Measurements from ENCODE around the gene RBM4. TPM values are rescaled to one million over a fixed set of nuclear protein-coding genes. Genes with fewer than 3 reads are reported as not detected.

The RBM4 gene
- total and polyA plus RNA-seq, 2 of the 13 experiments (the other 11 are each of a cell fraction or from before 2014, with no cell fraction given) = 126 to 136 TPM

DNA sequence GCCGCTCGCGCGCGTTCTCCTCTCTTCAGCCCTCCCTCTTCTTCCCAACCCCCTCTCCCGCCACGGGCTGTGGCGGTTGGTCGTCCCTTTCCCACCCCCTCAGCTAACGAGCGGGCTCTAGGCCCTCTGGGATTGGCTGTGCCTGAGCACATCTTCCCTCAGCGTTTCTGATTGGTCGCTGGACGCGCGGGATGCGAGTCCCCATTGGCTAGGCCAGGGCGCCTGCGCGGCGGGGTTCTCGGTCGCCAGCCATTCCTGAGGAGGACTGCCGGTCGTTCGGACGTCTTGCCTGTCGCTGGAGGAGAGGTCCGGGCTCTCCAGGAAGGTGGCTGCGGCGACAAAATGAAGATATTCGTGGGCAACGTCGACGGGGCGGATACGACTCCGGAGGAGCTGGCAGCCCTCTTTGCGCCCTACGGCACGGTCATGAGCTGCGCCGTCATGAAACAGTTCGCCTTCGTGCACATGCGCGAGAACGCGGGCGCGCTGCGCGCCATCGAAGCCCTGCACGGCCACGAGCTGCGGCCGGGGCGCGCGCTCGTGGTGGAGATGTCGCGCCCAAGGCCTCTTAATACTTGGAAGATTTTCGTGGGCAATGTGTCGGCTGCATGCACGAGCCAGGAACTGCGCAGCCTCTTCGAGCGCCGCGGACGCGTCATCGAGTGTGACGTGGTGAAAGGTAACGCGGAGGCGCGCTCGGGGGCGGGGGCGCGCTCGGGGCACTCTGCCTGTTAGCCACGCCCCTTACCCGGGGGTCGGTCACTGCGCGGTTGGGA, 21.9 kb upstream of the RBM4 start, which contains the start of gene RBM14 (continued):
- TF ChIP-seq, protein P1, sequence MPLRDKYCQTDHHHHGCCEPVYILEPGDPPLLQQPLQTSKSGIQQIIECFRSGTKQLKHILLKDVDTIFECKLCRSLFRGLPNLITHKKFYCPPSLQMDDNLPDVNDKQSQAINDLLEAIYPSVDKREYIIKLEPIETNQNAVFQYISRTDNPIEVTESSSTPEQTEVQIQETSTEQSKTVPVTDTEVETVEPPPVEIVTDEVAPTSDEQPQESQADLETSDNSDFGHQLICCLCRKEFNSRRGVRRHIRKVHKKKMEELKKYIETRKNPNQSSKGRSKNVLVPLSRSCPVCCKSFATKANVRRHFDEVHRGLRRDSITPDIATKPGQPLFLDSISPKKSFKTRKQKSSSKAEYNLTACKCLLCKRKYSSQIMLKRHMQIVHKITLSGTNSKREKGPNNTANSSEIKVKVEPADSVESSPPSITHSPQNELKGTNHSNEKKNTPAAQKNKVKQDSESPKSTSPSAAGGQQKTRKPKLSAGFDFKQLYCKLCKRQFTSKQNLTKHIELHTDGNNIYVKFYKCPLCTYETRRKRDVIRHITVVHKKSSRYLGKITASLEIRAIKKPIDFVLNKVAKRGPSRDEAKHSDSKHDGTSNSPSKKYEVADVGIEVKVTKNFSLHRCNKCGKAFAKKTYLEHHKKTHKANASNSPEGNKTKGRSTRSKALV (CRISPR knock-in tag; IDR thresholded peaks at IDR 0.05) = peak; percentile 56; the same call in 1 of the 2 replicates
- TF ChIP-seq KLF6 (CRISPR knock-in tag; IDR thresholded peaks at IDR 0.05) = peak; percentile 80; the same call in 1 of the 2 replicates
- 0 out of 2 replicates have a peak, but pooled peaks have one; percentile 82 for TF ChIP-seq ZNF232 (CRISPR knock-in tag; IDR thresholded peaks at IDR 0.05; ENCODE audit: borderline replicate concordance)
- TF ChIP-seq DMAP1 (CRISPR knock-in tag; IDR thresholded peaks at IDR 0.05) = peak; percentile 93
- TF ChIP-seq, protein P2, sequence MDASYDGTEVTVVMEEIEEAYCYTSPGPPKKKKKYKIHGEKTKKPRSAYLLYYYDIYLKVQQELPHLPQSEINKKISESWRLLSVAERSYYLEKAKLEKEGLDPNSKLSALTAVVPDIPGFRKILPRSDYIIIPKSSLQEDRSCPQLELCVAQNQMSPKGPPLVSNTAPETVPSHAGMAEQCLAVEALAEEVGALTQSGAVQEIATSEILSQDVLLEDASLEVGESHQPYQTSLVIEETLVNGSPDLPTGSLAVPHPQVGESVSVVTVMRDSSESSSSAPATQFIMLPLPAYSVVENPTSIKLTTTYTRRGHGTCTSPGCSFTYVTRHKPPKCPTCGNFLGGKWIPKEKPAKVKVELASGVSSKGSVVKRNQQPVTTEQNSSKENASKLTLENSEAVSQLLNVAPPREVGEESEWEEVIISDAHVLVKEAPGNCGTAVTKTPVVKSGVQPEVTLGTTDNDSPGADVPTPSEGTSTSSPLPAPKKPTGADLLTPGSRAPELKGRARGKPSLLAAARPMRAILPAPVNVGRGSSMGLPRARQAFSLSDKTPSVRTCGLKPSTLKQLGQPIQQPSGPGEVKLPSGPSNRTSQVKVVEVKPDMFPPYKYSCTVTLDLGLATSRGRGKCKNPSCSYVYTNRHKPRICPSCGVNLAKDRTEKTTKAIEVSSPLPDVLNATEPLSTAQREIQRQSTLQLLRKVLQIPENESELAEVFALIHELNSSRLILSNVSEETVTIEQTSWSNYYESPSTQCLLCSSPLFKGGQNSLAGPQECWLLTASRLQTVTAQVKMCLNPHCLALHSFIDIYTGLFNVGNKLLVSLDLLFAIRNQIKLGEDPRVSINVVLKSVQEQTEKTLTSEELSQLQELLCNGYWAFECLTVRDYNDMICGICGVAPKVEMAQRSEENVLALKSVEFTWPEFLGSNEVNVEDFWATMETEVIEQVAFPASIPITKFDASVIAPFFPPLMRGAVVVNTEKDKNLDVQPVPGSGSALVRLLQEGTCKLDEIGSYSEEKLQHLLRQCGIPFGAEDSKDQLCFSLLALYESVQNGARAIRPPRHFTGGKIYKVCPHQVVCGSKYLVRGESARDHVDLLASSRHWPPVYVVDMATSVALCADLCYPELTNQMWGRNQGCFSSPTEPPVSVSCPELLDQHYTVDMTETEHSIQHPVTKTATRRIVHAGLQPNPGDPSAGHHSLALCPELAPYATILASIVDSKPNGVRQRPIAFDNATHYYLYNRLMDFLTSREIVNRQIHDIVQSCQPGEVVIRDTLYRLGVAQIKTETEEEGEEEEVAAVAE (CRISPR knock-in tag; IDR thresholded peaks at IDR 0.05; ENCODE audit: borderline replicate concordance) = peak; percentile 94; the same call in 1 of the 2 replicates
- TF ChIP-seq ZNF230 (CRISPR knock-in tag; IDR thresholded peaks at IDR 0.05) = no peak; the same call in 1 of the 2 replicates
- TF ChIP-seq FOXK1 (CRISPR knock-in tag; IDR thresholded peaks at IDR 0.05; ENCODE audit: borderline replicate concordance, low read depth) = peak; percentile 61; the same call in 1 of the 2 replicates
- TF ChIP-seq NFYB (CRISPR knock-in tag; IDR thresholded peaks at IDR 0.05) = peak; percentile 95
- TF ChIP-seq SRSF1 (optimal IDR thresholded peaks at IDR 0.05; ENCODE audit: low read depth, low read length) = peak; percentile 99
- TF ChIP-seq, protein P3, sequence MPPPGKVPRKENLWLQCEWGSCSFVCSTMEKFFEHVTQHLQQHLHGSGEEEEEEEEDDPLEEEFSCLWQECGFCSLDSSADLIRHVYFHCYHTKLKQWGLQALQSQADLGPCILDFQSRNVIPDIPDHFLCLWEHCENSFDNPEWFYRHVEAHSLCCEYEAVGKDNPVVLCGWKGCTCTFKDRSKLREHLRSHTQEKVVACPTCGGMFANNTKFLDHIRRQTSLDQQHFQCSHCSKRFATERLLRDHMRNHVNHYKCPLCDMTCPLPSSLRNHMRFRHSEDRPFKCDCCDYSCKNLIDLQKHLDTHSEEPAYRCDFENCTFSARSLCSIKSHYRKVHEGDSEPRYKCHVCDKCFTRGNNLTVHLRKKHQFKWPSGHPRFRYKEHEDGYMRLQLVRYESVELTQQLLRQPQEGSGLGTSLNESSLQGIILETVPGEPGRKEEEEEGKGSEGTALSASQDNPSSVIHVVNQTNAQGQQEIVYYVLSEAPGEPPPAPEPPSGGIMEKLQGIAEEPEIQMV (CRISPR knock-in tag; IDR thresholded peaks at IDR 0.05; ENCODE audit: low read depth) = 0 out of 2 replicates have a peak, but pooled peaks have one; percentile 67
- peak; percentile 41; the same call in 1 of the 2 replicates for TF ChIP-seq POGZ (CRISPR knock-in tag; IDR thresholded peaks at IDR 0.05)
- peak; percentile 8; the same call in 1 of the 2 replicates for TF ChIP-seq ZNF563 (CRISPR knock-in tag; IDR thresholded peaks at IDR 0.05)
- peak; percentile 72; the same call in 1 of the 2 replicates for TF ChIP-seq ZNF570 (CRISPR knock-in tag; IDR thresholded peaks at IDR 0.05; ENCODE audit: borderline replicate concordance)
- TF ChIP-seq NFKBIZ (CRISPR knock-in tag; IDR thresholded peaks at IDR 0.05) = 0 out of 2 replicates have a peak, but pooled peaks have one; percentile 9
- TF ChIP-seq, protein P4, sequence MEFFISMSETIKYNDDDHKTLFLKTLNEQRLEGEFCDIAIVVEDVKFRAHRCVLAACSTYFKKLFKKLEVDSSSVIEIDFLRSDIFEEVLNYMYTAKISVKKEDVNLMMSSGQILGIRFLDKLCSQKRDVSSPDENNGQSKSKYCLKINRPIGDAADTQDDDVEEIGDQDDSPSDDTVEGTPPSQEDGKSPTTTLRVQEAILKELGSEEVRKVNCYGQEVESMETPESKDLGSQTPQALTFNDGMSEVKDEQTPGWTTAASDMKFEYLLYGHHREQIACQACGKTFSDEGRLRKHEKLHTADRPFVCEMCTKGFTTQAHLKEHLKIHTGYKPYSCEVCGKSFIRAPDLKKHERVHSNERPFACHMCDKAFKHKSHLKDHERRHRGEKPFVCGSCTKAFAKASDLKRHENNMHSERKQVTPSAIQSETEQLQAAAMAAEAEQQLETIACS (CRISPR knock-in tag; IDR thresholded peaks at IDR 0.05) = peak; percentile 97
- TF ChIP-seq ZNF766 (CRISPR knock-in tag; IDR thresholded peaks at IDR 0.05; ENCODE audit: borderline replicate concordance) = peak; percentile 71; the same call in 1 of the 2 replicates
- TF ChIP-seq, protein P5, sequence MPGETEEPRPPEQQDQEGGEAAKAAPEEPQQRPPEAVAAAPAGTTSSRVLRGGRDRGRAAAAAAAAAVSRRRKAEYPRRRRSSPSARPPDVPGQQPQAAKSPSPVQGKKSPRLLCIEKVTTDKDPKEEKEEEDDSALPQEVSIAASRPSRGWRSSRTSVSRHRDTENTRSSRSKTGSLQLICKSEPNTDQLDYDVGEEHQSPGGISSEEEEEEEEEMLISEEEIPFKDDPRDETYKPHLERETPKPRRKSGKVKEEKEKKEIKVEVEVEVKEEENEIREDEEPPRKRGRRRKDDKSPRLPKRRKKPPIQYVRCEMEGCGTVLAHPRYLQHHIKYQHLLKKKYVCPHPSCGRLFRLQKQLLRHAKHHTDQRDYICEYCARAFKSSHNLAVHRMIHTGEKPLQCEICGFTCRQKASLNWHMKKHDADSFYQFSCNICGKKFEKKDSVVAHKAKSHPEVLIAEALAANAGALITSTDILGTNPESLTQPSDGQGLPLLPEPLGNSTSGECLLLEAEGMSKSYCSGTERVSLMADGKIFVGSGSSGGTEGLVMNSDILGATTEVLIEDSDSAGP (CRISPR knock-in tag; IDR thresholded peaks at IDR 0.05; ENCODE audit: borderline replicate concordance) = peak; percentile 88

Measured in HepG2 (cell line).